Measurements from ENCODE around the gene STK10.

STK10 gene

GRCh38 chr5:172090976-172091547 is 97.0 kb downstream of the STK10 start:
- DNase-seq (ENCODE audit: low read depth in 3 of 3): no peak

DNA sequence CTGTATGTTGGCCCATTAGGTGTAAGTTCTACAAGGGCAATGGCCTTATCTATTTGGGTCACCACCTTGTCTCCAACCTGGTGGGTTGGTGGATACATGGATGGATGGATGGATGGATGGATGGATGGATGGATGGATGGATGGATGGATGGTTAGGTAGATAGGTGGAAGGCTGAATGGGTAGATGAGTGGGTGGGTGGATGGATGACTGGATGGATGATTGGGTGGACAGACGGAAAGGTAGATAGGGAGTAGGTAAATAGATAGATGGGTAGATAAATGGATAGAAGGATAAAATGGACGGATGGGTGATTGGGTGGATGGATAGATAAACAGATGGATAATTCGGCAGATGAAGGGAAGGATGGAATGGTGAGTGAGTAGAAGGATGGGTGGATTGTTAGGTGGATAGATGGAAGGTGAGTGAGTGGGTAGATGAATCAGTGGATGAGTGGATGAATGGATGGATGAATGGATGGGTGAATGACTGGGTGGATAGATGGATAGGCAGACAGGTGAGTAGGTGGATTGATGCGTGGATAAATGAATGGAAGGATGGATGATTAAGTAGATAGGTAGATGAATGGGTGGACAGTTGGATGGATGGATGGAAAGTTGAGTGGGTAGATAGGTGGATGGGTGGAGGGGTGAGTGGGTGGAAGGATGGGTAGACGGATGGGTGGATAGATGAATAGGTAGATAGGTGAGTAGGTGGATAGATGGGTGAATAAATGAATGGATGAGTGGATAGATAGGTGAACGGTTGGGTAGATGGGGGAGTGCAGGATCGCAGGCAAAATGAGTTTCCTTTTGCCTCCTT is 98.5 kb downstream of the STK10 start:
- no peak for DNase-seq (ENCODE audit: low read depth in 3 of 3)

GRCh38 chr5:172088801-172089200 is 99.2 kb downstream of the STK10 start:
- DNase-seq (ENCODE audit: low read depth in 3 of 3): no peak

DNA sequence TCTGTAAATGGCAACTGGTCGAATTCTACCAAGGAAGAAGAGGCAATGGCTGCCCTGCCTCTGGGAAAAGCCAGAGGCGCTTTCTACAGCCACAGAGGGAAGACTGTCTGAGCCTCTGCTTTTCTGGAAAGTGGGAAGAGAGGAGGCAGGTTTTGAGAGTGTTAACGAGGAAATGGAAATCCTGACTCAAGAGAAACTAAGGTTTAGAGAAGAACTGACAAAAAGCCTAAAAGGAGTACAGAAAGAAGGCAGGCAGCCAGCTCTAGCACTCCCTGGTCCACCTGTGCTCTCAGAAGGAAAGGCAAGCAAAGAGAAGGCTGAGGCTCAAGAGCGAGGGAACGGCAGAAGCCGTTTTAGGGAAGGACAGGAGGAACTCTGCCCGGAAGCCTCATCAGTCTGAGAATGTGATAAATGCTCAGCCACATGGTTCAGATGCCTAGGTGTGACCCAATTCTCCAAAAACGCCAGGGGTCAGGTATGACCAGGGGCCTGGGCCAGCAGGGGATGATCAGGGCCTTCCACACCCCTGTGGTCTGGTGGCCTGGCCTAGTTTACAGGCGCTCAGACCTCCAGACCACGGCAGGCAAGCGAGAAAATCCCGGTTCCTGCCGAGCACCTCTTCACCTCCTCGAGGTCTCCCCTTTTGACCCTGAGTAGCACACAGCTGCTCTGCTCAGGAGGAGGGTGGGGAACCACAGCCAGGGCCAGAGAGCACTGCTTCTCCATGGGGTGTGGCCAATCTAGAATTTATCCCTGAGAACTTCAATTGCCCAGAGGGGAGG is 101.6 kb downstream of the STK10 start:
- no peak for DNase-seq (ENCODE audit: low read depth in 3 of 3)

- no peak for DNase-seq (ENCODE audit: low read depth in 3 of 3)
Observed at GRCh38 chr5:172085738-172086137, 102.3 kb downstream of the STK10 start.

DNA sequence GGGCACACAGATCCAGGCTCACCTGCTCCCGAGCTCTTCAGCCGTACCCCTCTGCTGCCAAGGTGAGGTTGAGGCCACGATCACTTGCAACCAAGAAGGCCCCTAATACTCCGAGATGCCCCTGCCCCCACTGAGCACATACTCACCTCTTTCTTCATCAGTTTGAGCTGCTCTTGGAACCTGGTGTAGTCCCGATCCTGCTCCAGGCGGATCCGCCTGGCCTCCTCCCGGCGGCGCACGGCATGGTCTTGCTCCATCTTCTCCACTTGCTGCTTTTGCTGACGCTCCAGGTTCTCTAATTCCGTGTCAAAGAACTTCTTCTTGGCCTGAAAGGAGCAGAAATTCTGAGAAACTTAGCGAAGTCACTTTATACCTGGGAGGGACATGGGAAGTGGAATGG is 105.8 kb downstream of the STK10 start:
- DNase-seq (ENCODE audit: low read depth in 3 of 3): no peak

DNA sequence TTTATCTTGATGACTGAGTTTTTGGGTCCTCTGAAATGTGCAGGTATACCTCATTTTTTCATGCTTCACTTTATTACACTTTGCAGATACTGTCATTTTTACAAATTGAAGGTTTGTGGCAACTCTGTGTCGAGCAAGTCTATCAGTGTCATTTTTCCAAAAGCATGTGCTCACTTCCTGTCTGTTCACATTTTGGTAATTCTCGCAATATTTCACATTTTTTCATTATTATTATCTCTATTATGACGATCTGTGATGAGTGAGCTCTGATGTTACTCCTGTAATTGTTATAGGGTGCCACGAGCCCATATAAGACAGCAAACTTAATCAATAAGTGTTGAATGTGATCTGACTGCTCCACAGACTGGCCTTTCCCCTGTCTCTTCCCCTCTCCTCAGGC is 108.1 kb downstream of the STK10 start:
- no peak for DNase-seq (ENCODE audit: low read depth in 3 of 3)

DNA sequence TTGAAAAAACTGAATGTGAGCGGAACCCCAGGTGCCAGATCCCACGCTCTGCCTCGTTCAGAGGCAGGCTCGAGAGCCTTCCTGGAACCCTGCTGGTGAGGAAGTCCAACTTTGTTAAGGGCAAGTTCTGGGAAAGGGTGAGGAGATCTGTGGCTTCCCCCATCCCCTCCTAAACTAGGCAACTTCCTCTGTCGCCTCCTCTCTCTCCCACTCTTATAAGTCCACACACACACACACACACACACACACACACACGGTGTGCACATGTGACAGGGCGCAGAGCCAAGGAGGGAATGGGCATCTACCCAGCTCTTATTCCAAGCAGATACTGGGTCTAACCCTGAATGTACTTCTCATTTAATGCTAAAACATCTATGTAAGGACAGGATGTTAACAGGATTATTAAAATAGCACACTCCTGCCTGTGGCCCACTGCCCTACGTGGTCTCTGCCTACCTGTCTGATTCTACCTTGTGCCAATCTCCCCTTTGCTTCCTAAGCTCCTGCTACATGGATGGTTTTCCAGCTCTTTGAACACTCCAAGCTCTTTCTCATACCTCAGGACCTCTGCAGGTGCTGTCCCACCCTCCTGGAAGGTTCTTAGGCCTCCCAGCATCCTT is 109.2 kb downstream of the STK10 start:
- no peak for DNase-seq (ENCODE audit: low read depth in 3 of 3)

GRCh38 chr5:172077664-172078425 is 110.2 kb downstream of the STK10 start:
- no peak for DNase-seq (ENCODE audit: low read depth in 3 of 3)

DNA sequence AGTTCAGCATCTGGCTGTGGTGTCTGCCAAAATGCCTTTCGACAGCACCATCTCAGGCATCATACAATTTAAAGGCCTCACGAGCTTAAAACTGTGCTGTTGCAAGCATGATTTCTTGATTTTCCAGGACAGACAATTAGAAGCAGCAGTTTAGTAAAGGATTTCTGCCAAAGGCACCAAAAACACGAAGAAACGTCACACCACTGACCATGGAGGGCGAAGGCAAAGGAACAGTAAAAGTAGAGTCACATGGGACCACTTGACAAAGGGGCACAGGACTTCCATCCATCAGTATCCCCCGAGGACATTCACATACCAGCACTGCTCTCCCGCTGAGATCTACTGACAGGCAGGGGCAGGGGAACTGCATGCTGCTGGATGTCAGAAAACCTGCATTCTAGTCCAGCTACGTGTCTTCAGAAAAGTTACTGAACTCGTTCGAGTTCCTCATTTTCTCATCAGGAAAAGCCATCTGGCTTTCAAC is 111.2 kb downstream of the STK10 start:
- no peak for DNase-seq (ENCODE audit: low read depth in 3 of 3)

GRCh38 chr5:172075656-172076055 is 112.4 kb downstream of the STK10 start:
- no peak for DNase-seq (ENCODE audit: low read depth in 3 of 3)

- DNase-seq (ENCODE audit: low read depth in 3 of 3): no peak
Observed at GRCh38 chr5:172074896-172075295, 113.1 kb downstream of the STK10 start.

DNA sequence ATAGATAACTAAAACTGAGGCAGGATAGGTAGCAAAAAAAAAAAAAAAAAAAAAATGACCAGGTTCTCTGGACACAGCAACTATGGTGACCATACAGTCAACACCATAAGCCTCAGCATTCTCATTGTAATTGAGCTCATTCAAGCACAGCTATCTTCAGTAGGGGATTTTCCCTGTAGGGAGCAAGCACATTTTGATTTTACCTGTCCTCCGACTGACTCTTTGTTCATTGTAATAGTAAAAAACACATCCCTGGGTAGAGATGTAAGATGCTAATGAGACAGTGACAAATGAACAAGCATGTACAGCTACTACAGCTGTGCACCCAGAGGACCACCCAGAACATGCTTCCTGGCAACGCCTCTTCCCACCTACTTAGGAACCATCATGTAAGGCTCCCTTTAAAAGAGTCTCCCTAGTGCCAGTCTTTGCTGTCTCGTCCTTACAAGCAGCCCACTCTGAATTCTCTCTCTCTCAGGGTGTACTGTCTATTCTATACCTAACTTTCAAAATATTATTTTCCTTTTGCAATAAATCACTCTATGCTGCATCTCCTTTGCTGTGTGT is 116.6 kb downstream of the STK10 start:
- DNase-seq (ENCODE audit: low read depth in 3 of 3): no peak

DNA sequence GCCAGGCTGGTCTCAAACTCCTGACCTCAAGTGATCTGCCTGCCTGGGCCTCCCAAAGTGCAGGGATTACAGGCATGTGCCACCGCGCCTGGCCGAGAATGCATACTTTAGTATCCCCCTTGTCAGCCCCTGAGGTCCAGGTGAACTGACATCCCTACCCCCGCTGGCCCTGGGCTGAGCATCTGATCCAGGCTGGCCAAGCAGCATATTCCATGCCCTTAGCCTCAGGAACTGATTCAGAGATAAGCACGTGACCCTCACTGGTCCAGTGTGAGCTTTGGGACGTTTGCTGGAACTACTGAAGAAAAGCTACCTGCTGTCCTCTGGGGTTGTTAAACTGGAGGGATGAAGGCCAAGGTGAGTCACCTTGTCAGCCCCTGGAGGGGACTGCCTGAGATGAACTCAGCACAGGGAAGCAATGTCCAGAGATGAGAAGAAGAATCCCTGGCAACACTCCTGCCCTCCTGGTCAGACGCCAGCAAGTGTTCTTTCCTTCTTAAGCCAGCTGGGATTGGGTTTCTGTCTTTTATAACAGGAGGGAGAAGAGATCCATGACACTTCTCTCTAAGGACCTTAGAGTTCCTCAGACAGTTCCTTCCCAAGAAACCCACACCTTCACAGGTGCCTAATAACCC is 122.5 kb downstream of the STK10 start:
- DNase-seq (ENCODE audit: low read depth in 3 of 3): no peak

DNA sequence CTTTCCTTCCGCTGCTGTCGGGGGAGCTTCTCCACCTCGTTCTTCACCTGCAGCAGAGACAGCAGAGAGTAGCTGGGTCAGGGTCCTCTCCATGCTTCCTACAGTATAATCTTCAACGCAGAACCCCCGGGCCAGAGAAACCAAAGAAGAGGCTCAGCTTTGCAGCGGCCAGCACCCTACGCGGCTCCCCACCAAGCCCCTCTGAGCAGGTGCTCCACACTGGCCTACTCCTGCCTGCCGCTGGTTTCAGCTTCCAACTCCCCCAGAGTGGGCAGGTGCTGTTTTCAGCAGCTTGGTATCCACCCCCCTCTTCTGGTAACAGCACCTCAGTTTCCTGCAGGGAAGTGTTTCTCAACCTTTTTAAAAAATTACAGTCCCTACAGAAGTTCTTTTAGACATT is 123.3 kb downstream of the STK10 start:
- DNase-seq (ENCODE audit: low read depth in 3 of 3): no peak

GRCh38 chr5:172064358-172064757 is 123.7 kb downstream of the STK10 start:
- no peak for DNase-seq (ENCODE audit: low read depth in 3 of 3)

DNA sequence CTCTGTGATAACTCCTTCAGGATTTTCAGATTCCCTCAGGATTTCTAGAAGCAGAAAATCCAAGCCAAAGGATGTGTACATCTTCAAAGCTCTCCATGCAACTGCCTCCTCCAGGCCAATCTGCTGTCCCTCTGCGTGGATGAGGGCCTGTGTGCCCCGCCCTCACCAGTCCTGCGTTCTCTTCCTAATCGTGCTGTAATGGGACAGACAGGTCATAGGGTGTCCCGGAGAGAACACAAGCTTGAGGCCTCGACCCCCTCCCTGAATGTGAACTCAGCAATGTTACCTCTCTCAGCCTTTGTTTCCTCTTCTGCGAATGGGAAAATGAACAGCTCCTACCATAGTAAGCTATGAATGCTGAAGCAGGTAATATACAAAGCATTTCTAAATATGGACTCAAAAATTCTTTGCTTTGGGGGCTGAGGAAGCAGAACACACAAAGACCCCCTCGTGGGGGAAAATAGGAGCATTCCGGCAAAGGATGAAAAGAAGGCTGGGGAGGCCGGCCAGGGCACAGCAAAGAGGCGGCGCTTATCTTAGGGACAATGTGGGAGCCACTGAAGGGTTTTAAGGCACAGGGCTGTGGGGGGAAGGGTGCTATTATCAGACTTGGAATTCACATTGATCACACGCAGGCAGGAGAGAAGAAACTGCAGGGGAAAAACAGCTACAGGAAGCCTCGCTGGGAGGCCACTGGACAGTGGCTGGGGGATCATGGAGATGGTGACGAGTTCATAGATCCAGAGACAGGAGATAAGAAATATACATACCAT is 124.4 kb downstream of the STK10 start:
- DNase-seq (ENCODE audit: low read depth in 3 of 3): no peak

DNA sequence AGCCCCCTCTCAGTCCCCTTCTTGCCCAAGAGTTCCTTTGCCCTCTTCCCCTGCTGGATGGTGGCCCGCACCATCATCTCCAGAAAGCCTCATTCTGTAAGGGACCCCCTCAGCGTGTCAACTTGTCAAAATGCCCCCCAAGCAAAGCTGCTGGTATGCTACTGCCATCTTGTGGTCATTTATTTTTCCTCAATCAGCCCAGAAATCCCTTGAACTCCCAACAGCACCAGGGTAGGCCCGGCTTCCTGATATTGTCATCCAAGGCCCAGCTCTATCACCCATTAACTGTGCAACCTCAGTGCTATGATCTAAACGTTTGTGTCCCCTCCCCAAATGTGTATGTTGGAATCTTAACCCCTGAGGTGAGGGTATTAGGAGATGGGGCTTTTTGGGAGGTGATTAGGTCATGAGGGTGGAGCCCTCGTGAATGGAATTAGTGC is 128.3 kb downstream of the STK10 start:
- DNase-seq (ENCODE audit: low read depth in 3 of 3): no peak

- no peak for DNase-seq (ENCODE audit: low read depth in 3 of 3)
Observed at GRCh38 chr5:172058088-172058487, 129.9 kb downstream of the STK10 start.

GRCh38 chr5:172055996-172056395 is 132.0 kb downstream of the STK10 start:
- no peak for DNase-seq (ENCODE audit: low read depth in 3 of 3)
